ELF-1 (cell line): ENCODE data around the gene OSBPL10.
"Not testable (repeated sequence)": the region's sequence is repeated elsewhere in the genome, so short reads cannot be mapped to it uniquely, and the experiment has no call there.

Experiments used
- DNase-seq: peaks from one replicate; pipeline ENCODE4 v3.0.0-alpha.2; 2016; ENCODE audit warnings: low read depth, low spot score

OSBPL10 gene, protein sequence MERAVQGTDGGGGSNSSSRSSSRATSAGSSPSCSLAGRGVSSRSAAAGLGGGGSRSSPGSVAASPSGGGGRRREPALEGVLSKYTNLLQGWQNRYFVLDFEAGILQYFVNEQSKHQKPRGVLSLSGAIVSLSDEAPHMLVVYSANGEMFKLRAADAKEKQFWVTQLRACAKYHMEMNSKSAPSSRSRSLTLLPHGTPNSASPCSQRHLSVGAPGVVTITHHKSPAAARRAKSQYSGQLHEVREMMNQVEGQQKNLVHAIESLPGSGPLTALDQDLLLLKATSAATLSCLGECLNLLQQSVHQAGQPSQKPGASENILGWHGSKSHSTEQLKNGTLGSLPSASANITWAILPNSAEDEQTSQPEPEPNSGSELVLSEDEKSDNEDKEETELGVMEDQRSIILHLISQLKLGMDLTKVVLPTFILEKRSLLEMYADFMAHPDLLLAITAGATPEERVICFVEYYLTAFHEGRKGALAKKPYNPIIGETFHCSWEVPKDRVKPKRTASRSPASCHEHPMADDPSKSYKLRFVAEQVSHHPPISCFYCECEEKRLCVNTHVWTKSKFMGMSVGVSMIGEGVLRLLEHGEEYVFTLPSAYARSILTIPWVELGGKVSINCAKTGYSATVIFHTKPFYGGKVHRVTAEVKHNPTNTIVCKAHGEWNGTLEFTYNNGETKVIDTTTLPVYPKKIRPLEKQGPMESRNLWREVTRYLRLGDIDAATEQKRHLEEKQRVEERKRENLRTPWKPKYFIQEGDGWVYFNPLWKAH

GRCh38 chr3:31981206-31982181, at the start of gene OSBPL10, which contains the start of gene ZNF860:
Gene OSBPL10, minus strand, starts transcription at chr3:31981262. Its CDS starts 83 bp downstream, at chr3:31981179.
Gene ZNF860, plus strand, starts transcription at chr3:31981750. Its CDS starts 7,330 bp downstream, at chr3:31989080.
- peak; percentile 89 for DNase-seq

DNA sequence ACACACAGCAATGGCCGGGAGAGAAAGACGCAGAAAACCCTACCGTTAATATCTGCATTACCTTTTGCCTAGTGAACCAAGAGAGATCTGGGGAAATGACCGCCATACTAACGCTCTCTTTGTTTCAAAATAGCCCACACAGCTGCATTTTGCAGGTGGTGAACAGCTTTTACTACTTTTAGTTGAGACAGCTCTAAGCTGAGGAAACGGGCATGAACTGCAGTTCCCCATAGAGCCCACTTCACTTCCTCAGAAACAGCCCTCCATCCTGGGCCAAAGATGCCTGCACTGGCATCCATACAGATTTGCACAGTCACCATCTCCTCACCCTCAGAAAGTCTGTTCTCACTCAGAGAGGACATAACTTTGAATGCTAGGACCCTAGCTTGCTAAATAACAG, 45.5 kb upstream of the OSBPL10 start:
- no peak for DNase-seq

GRCh38 chr3:32022947-32023346, 41.9 kb upstream of the OSBPL10 start:
- no peak for DNase-seq

DNA sequence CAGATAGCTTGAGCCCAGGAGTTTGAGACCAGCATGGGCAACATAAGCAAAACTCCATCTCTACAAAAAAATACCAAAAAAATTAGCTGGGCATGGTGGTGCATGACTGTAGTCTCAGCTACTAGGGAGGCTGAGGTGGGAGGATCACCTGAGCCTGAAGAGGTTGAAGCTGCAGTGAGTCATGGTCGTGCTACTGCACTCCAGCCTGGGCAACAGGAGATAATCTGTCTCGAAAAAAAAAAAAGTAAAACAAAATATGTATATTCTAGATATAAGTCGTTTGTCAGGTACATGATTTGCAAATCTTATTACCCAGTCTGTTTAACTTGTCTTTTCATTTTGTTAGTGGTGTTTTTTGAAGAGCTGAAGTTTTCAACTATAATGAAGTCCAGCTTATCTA, 40.7 kb upstream of the OSBPL10 start:
- DNase-seq: no peak

DNA sequence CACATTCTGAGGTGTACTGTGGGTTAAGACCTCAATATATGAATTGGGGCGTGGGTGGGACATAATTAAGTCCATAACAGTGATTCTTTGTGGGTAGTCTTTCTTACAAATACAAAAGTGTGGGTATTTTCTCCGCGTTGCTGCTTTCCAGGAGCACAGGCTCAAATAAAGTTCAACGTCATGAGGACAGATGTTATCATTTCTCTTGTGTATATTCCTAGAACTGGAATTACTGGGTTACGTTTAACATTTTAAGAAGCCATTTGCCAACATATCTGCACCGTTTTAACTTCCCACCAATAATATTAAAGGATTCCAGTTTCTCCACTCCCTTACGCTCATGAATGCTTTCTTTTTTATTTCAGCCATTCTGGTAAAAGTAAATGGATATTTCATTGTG, 40.1 kb upstream of the OSBPL10 start:
- DNase-seq: no peak

GRCh38 chr3:32018757-32019564, 37.9 kb upstream of the OSBPL10 start:
- peak; percentile 17 for DNase-seq

DNA sequence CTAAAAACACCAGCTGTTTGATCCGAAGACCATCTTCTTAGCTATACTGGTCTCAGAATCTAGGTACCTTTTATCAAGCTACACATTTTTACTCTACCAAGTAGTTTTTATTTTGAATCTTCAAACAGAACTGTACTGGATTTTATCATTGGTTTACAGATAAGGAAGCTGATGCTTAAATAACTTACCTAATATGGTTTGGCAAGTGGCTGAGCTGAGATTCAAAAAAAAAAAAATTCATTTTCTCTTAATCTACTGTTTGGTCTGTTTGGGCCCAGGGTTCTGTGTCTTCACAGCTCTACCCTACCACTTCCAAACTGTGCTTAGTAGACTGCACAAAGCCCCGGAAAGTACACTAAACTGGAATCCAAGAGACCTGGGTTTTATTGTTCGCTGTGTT, 36.2 kb upstream of the OSBPL10 start:
- no peak for DNase-seq

DNA sequence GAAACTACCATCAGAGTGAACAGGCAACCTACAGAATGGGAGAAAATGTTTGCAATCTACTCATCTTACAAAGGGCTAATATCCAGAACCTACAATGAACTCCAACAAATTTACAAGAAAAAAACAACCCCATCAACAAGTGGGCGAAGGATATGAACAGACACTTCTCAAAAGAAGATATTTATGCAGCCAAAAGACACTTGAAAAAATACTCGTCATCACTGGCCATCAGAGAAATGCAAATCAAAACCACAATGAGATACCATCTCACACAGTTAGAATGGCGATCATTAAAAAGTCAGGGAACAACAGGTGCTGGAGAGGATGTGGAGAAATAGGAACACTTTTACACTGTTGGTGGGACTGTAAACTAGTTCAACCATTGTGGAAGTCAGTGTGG, 34.6 kb upstream of the OSBPL10 start:
- DNase-seq: not testable (repeated sequence)

GRCh38 chr3:32010699-32011098, 29.6 kb upstream of the OSBPL10 start:
- DNase-seq: not testable (repeated sequence)

- no peak for DNase-seq
Measured at GRCh38 chr3:32009957-32010356, 28.9 kb upstream of the OSBPL10 start.

GRCh38 chr3:32009101-32009500, 28.0 kb upstream of the OSBPL10 start:
- DNase-seq: no peak

- DNase-seq: peak; percentile 55
Measured at GRCh38 chr3:32004113-32004765, 23.2 kb upstream of the OSBPL10 start.

DNA sequence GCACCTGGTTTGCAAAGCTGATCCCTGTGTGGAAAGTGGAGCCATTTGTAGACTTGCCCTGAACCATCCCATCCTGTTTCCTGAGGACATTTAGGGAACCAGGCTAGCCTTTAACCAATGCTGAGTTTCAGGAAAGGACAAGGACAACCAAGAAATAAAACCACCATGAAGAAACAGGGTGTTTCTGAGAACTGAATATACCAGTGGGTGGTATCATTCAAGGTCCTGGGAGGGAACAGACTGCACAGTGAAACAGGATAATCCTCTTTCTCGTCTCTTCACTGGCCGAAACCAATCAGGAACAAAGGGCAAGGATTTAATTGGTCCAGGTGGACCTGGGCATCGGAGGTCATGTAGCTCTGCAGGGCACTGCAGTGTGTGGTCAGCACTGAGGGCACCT, 22.3 kb upstream of the OSBPL10 start:
- DNase-seq: no peak

DNA sequence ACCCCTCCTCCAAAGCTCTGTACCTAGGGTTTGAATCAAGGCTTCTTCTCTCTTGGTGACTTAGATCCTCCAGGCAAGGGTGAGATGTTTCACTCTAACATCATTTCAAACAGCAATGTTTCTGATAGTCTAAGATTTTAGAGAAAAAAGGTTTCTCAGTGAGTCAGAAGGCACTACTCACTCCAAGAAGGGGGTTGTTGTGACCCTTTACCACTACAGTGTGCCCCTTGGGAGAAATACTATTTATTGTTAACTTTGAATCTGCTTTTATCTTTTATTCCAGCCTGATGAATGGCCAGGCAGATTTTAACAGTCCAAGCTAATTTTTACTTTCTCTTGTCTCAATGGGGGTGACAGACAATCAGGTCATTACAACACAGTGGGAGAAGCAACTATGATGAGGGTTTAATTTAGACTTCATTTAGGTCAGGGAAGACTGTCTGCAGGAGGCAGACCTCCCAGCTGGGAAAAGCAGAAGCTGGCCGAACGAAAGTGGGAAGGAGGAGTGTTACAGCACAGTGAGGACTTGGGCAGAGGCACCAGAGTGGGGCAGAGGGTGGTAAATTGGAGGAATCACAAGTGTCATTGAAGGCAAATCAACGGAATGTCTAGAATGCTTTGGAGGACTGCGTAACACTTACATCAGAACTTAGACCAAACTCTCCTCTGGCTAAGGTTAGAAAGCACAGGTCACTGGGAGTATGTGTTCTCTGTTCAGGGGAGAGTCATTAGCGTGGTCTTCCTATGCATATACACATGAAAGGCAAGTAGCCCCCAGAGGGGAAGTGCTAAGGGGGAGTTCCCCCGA, 21.7 kb upstream of the OSBPL10 start:
- peak; percentile 6 for DNase-seq

DNA sequence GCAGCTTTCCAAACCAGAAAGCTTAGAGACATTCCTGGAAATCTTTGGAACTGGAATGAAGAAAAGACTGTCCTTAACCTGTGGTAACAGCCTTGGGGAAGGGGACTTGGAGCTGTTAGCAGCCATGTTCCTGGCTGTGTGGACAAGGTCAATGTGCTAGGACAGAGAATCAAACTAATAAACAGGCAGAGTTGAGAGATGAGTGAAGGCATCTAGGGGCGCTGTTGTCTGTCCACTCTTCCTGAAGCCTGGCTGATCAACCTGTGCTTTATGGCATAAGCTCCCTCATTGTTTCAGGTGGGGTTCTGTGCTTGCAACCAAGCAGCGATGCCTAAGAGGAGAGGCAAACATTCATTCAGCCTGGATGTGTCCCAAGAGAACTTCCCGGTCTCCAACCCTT, 19.8 kb upstream of the OSBPL10 start:
- no peak for DNase-seq

DNA sequence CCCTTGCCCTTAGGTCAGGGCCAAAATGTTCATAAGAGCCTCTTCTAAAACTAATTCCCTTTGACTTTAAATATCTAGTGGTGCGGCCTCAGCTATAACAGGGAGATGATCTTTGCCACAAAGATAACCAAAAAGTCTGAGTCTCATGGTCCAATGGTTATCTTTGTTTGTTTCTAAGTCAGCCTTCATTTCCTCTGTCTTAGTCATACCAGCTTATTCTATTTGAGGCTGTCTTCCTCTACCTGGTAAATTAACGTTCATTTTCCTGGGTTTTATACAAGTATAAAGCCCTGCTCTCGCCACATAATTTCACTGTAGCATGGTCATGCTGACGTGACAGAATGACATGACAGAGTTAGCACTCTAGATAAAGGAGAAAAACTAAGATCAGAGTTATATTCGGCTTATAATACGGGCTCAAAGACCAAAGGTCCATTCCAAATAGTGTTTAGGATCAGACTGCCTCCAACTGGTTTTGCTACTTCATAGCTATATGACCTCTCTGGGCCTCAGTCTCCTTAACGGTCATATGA, 18.9 kb upstream of the OSBPL10 start:
- no peak for DNase-seq

GRCh38 chr3:31997500-31997899, 16.4 kb upstream of the OSBPL10 start:
- DNase-seq: no peak

- no peak for DNase-seq
Measured at GRCh38 chr3:31996195-31996594, 15.1 kb upstream of the OSBPL10 start.

DNA sequence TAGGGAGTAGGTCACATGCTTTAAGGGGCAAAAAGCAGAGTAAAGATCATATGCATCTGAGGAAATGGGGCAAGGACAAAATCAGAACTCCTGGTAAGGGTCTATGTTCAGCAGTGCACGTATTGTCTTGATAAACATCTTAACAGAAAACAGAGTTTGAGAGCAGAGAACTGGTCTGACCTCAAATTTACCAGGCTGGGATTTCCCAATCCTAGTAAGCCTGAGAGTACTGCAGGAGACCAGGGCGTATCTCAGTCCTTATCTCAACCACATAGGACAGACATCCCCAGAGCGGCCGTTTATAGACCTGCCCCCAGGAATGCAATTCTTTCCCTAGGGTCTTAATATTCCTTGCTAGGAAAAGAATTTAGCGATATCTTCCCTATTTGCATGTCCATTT, 14.0 kb upstream of the OSBPL10 start:
- DNase-seq: not testable (repeated sequence)
